ENCODE results near the gene ARMC6.
"Not testable (repeated sequence)": the region's sequence is repeated elsewhere in the genome, so short reads cannot be mapped to it uniquely, and the experiment has no call there.

- not testable (repeated sequence) for TF ChIP-seq CTCF, ZNF174, ZNF184, ZNF549 (tag by site-specific recombination; IDR thresholded peaks at IDR 0.05)
Observed at GRCh38 chr19:19106938-19107337, 73.5 kb downstream of the ARMC6 start.

Measured in HEK293 (cell line).